Sigmoid colon (tissue), 7 donors: ENCODE measurements around the gene HPX. TPM values are rescaled to one million over a fixed set of nuclear protein-coding genes. Genes with fewer than 3 reads are reported as not detected.
A peak's percentile ranks its signal among the peaks of the same experiment; 100 is the strongest.

Experiments used
- DNase-seq: peaks from one replicate; pipeline ENCODE4 v3.0.0-alpha.2; 2019
- H3K27ac ChIP-seq, 4 donors: fragments of 200-600 bp; sonication (generic); one replicate each; pipeline ENCODE4 v1.5.1; 2016 to 2019; ENCODE audit warnings: mild to moderate bottlenecking in 1 of 4
- H3K27me3 ChIP-seq, 3 donors: fragments of 200-600 bp; sonication (generic); one replicate each; pipeline ENCODE4 v1.5.1; 2019; ENCODE audit warnings: mild to moderate bottlenecking in 1 of 3
- H3K36me3 ChIP-seq, 4 donors: fragments of 200-600 bp; sonication (generic); one replicate each; pipeline ENCODE4 v1.5.1; 2016 to 2019
- H3K4me1 ChIP-seq, 4 donors: fragments of 200-600 bp; sonication (generic); one replicate each; pipeline ENCODE4 v1.5.1; 2017 to 2019
- H3K4me3 ChIP-seq, 4 donors: fragments of 200-600 bp; sonication (generic); one replicate each; pipeline ENCODE4 v1.5.1; 2017 to 2019; ENCODE audit warnings: mild to moderate bottlenecking in 2 of 4, moderate library complexity in 1 of 4
- H3K9me3 ChIP-seq, 4 donors: fragments of 200-600 bp in 3 of 4; sonication (generic) in 3 of 4; one replicate each; pipeline versions ENCODE4 v1.5.1 to v1.6.1; 2013 to 2019
- CTCF ChIP-seq, 4 experiments: fragments of 450-650 bp in 3 of 4; fragments of 200-600 bp in 1 of 4; IDR thresholded peaks; one replicate each; pipeline ENCODE4 v1.5.1; 2016 to 2019; ENCODE audit warnings: antibody characterized with exemption in 4 of 4, mild to moderate bottlenecking in 3 of 4, moderate library complexity in 2 of 4
- EP300 ChIP-seq, 4 donors: sonication (generic); formaldehyde crosslinking; IDR thresholded peaks; one replicate each; pipeline ENCODE4 v1.6.1; 2017; ENCODE audit warnings: antibody characterized with exemption in 4 of 4
- POLR2A ChIP-seq, 2 donors: fragments of 450-650 bp; IDR thresholded peaks; one replicate each; pipeline ENCODE4 v1.6.1; 2016; ENCODE audit warnings: antibody characterized with exemption in 2 of 2, mild to moderate bottlenecking in 2 of 2, moderate library complexity in 2 of 2
- POLR2AphosphoS5 ChIP-seq, 4 donors: sonication (generic); formaldehyde crosslinking; IDR thresholded peaks; one replicate each; pipeline ENCODE4 v1.6.1; 2017; ENCODE audit warnings: antibody characterized with exemption in 4 of 4
- WGBS, 2 donors: extraction: QIAGEN DNeasy Blood & Tissue Kit; methylation state at CpG; one replicate each; pipeline ENCODE4 v1.1.7; 2013; 5-methylcytosine and 5-hydroxymethylcytosine counted together
- intact Hi-C: fragments of 100-400 bp; cut with DNase I; formaldehyde crosslinking; loops from one replicate; pipeline ENCODE4 v1.15.1; 2023
- polyA plus RNA-seq, 3 donors: library from polyadenylated mRNA; stranded (reverse); fragments of 200-250 nt; gene quantifications; one replicate each; pipeline ENCODE4 v1.2.3, GENCODE V29; 2013
- total RNA-seq, 4 donors: library from RNA; depleted of rRNA; stranded (reverse); fragments of >200 nt; gene quantifications; one replicate each; pipeline ENCODE4 v1.1.0, GENCODE V29; 2016
- donor health status: healthy with polysubstance abuse.
- donor health status: Bipolar disorder and iron deficiency.
- donor health status: healthy.

HPX gene
- total and polyA plus RNA-seq, 7 donors, result 0.54 to 3.0 (median 1.3) TPM; not detected in 3

- Histone ChIP-seq H3K9me3 (no peaks in the 10 kb centered on the region), H3K27me3 (no peaks in the 10 kb centered on the region), H3K27ac (no peak overlapping the region), H3K4me3 (no peak overlapping the region), H3K4me1 (peaks cover 0 to 31% (median 26%) of the 10 kb centered on the region in 4 donors), H3K36me3 (peaks cover 12 to 50% (median 18%) of the 10 kb centered on the region in 4 donors)
- no peak for DNase-seq
- TF ChIP-seq CTCF (IDR thresholded peaks at IDR 0.05) (no peak), POLR2A (IDR thresholded peaks at IDR 0.05) (no peak), POLR2AphosphoS5 (IDR thresholded peaks at IDR 0.05) (no peak), EP300 (IDR thresholded peaks at IDR 0.05) (no peak)
- WGBS, 2 donors, result 90 to 92% methylated on average over 7 of the region's 7 CpGs
- intact Hi-C loops, result no loop called here
Observed at GRCh38 chr11:6401464-6401863, 39.3 kb downstream of the HPX start.

GRCh38 chr11:6400431-6401345 lies 40.1 kb downstream of the HPX start:
- no peak for DNase-seq
- intact Hi-C loops, result no loop called here
- 96 to 98% methylated on average over 15 of the region's 15 CpGs for WGBS, 2 donors
- Histone ChIP-seq H3K9me3 (no peaks in the 10 kb centered on the region), H3K27me3 (no peaks in the 10 kb centered on the region), H3K4me3 (no peak overlapping the region), H3K36me3 (peaks cover 12 to 54% (median 18%) of the 10 kb centered on the region in 4 donors), H3K4me1 (peaks cover 0 to 31% (median 26%) of the 10 kb centered on the region in 4 donors), H3K27ac (no peak overlapping the region)
- no peak for TF ChIP-seq POLR2AphosphoS5 (IDR thresholded peaks at IDR 0.05)
- TF ChIP-seq EP300 (IDR thresholded peaks at IDR 0.05), result no peak
- TF ChIP-seq CTCF (IDR thresholded peaks at IDR 0.05), result no peak
- TF ChIP-seq POLR2A (IDR thresholded peaks at IDR 0.05), result no peak

GRCh38 chr11:6397636-6398035 lies 43.2 kb downstream of the HPX start:
- Histone ChIP-seq H3K4me3 (no peak overlapping the region), H3K36me3 (peaks cover 12 to 64% (median 20%) of the 10 kb centered on the region in 4 donors), H3K4me1 (peaks cover 0 to 19% (median 13%) of the 10 kb centered on the region in 4 donors), H3K27ac (peak overlapping the region in 1 of 4 donors; percentile 5), H3K9me3 (no peaks in the 10 kb centered on the region), H3K27me3 (no peaks in the 10 kb centered on the region)
- WGBS, 2 donors, result 74 to 79% methylated on average over 3 of the region's 3 CpGs
- TF ChIP-seq CTCF (IDR thresholded peaks at IDR 0.05) (no peak), POLR2A (IDR thresholded peaks at IDR 0.05) (no peak), EP300 (IDR thresholded peaks at IDR 0.05) (no peak), POLR2AphosphoS5 (IDR thresholded peaks at IDR 0.05) (no peak)
- DNase-seq, result no peak
- intact Hi-C loops, result no loop called here

GRCh38 chr11:6397156-6397555 lies 43.6 kb downstream of the HPX start:
- Histone ChIP-seq H3K27ac (peak overlapping the region in 1 of 4 donors; percentile 5), H3K36me3 (peaks cover 12 to 61% (median 18%) of the 10 kb centered on the region in 4 donors), H3K4me1 (peaks cover 0 to 19% (median 13%) of the 10 kb centered on the region in 4 donors), H3K4me3 (no peak overlapping the region), H3K9me3 (no peaks in the 10 kb centered on the region), H3K27me3 (no peaks in the 10 kb centered on the region)
- TF ChIP-seq POLR2AphosphoS5 (IDR thresholded peaks at IDR 0.05), result no peak
- no peak for TF ChIP-seq CTCF (IDR thresholded peaks at IDR 0.05)
- no peak for TF ChIP-seq EP300 (IDR thresholded peaks at IDR 0.05)
- TF ChIP-seq POLR2A (IDR thresholded peaks at IDR 0.05), result no peak
- DNase-seq, result no peak
- intact Hi-C loops, result no loop called here
- 75 to 81% methylated on average over 1 of the region's 1 CpG for WGBS, 2 donors
